ENCODE data around the gene LCMT1.
"Not testable (repeated sequence)": the region's sequence is repeated elsewhere in the genome, so short reads cannot be mapped to it uniquely, and the experiment has no call there.

The LCMT1 gene

DNA sequence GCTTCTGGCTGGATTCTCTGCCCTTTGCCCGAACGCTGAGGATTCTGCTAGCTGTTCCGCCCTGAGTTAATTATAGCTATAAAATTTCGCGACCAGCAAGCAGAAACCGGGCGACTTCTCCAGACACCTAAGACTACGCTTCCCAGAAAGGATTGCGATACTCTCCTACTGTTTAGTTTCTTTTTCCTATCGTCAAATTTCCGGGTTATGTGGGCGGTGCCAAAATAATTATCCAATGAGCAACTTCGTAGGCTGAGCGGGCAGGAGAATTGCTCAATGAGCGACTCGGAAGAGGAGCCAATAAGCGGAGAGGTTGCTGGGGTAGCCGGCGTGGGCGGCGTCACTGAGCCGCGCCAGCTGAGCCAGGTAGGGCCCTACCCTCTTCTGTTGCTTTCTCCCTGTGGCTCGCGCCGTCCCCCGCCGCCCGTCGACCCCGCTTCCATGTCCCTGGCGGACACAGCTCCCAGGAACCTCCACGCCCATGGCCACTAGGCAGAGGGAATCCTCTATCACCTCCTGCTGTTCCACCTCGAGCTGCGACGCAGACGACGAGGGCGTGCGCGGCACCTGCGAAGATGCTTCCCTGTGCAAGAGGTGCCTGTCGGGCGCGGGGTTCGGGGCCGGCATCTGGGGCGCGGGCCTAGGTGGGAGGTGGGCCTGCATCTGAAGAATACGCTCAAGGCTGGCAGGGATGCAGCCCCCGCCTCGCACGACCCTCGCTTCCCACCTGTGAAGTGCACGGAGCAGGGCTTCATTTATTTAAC lies at the start of gene LCMT1:
Gene LCMT1 (plus strand): TSS at position 340 of the 764 bp plus-strand sequence. CDS start 142 bp downstream, at position 482.
- peak; percentile 97 for FAIRE-seq

GRCh38 chr16:25063102-25063501 lies 48.4 kb upstream of the LCMT1 start:
- no peak for FAIRE-seq

- no peak for FAIRE-seq
Observed at GRCh38 chr16:25063865-25064264, 47.7 kb upstream of the LCMT1 start.

DNA sequence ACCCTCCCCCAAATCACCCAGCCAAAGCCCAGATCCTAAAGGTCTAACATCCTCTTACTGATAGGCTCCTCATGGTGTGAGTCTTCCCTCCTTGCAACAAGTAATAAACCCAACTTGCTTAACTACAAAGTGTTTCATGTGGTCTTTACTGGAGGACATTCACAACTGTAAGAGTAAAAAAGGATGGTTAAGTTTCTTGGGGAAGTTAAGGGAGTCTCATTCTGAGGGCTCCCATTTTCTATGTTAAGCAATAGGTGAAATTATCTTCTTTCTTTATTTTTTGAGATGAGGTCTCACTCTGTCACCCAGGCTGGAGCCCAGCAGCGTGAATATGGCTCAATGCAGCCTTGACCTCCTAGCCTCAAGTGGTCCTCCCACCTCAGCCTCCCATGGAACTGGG lies 47.3 kb upstream of the LCMT1 start:
- FAIRE-seq: not testable (repeated sequence)

DNA sequence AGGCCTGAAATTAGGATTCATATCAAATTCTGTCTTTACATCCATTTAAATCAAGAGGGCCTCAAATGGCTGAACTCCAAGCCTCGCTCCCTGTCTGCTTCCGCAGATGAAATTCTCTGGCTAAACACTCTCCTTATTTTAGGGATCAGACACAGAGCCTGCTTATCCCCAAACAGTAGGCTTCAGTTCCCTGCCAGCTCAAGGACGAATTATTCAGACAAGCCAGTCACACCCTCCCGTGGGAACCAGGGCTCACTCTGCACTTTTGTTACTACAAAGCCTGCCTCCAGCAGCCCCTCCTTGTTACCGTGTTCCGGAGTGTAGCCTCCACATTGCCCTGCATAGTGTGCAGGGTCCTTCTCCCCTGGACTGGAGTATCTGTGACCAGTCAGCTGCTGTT lies 46.6 kb upstream of the LCMT1 start:
- no peak for FAIRE-seq

DNA sequence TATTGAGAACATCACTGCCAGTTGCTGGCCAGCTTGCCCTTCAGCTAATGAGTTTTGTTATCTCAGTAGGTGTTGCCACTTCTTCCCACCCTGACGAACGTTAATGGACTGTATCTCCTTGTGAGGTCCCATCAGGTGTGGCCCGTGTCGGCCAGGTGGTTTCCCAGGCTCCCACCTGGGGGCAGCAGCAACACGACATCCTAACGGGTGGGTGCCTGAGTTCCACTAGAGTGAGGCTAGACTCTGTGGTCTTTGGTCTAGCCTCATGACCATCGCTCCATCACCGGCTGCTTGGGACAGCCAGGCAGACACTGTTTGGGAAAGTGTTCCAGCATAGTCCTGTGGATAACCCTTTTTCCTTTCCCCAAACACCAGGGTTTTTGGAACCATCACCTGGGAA lies 45.6 kb upstream of the LCMT1 start:
- FAIRE-seq: no peak

GRCh38 chr16:25066426-25066746 lies 45.2 kb upstream of the LCMT1 start:
- FAIRE-seq: no peak

DNA sequence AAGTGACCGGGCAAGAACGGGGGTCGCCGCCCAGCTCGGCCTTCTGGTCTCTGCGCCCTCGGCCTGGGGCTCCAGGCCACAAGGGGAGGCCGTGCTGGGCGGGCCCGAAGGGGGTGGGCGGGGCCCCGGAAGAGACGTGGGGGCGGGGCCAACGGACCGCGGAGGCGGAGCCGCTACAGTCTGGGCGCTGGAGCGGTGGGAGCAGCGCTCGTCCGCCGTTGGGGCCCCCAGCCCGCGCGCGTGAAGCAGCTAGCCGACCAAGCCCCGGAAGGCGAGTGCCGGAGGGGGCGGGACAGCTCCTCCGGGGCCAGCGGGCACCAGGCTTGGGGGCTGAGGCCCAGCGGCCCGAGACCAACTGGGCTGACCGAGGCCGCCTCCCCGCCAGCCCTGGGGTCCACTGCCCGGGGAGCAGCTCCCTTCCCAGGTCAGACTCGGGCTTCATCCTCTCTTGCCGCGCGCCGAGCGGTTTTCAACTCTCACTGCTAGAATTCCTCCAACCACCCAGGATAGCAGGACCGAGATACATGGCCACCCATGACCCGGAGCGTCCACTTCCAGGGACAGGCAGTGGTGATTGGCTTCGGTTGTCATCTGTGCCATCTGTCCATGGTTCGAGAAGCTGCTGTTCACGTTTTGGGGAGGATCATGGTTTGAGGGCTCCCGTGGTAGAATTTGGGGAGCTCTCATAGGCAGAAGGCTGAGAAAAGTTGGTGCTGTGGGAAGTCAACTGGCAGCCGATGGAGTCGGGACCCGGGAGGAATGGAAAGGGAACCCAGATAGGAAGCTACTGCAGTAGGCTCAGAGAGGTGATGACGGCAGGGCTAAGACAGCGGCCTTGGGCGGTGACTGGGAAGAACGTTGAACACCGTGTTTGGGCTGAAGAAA lies 44.6 kb upstream of the LCMT1 start:
- FAIRE-seq: no peak

GRCh38 chr16:25073854-25074253 lies 37.7 kb upstream of the LCMT1 start:
- no peak for FAIRE-seq

DNA sequence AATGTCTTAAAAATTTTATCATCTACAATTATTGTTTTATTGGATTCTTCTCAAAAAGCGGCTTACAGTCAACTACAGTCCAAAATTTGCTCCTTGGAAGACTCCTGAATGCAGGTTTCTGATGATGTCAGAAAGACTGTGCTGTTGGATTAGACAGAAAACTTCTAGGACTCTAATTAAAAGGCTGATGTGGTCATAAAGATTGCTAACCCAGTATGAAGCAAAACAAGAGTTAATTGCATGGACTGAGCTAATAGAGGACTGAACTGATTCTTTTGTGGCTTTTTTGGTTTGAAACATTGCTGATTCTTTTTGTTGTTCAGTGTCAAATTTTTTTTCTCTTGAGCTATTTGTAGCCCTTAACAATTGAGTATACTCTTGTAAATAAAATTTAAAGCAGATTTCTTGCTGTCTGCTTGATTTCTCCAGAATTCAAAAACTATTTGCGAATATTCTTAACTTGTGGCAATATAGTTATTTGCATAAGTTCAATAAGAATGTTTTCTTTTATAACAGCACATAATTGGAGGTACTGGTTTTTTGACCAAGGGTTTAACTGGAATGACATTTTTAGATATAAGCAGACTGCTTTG lies 33.1 kb upstream of the LCMT1 start:
- FAIRE-seq: no peak

DNA sequence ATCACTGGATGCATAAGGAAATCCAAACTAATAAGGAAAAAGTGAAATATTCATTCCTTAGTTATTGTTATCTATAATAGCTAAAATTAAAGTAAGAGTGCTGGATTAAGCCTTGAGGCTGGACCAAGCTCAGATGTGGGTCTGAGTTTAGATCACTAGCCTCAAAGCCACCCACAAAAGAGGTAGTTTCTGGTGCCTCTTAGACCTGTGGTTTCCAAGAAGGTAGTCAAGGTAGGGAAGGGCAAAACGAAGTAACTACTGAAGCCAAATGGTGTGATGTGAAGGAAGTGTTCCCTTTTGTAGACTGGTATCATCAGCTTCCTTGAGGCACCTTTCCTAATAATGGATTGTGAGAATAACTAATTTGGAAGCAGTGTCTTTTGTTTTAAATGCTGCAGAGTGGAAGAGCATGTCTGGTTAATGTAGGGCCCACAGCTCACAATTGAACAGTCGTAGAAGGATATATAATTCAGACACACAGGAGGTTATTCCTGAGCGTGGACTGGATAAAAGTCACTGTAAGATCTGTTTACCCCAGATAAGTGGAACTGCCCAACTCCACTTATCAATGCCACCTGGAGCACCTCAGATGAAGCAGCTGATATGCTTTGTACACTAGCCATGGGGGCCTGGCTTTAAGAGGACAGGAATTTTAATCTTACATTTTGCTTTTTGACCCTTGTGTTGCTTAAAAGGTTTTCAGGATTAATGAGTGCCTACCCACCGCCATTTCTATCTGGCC lies 31.7 kb upstream of the LCMT1 start:
- no peak for FAIRE-seq

- FAIRE-seq: no peak
Observed at GRCh38 chr16:25080420-25081131, 31.0 kb upstream of the LCMT1 start.

- FAIRE-seq: no peak
Observed at GRCh38 chr16:25081702-25082101, 29.8 kb upstream of the LCMT1 start.

GRCh38 chr16:25083065-25083464 lies 28.5 kb upstream of the LCMT1 start:
- FAIRE-seq: no peak

- FAIRE-seq: no peak
Observed at GRCh38 chr16:25083701-25084100, 27.8 kb upstream of the LCMT1 start.

DNA sequence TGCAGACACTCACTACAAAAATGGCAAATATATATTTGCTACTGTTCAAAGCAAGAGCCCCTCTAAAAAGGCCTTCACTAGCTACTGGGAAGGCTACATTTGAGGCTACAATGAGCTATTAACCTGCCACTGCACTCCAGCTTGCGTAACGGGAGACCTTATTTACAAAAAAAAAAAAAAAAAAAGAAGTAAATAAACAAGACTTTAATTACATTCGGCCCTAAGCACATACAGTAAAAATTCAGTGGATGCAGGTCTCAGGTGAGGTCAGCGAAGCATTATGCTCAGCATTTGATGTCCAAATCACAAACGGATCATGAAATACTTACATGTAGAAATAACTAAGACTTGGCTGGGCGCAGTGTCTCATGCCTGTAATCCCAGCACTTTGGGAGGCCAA lies 26.7 kb upstream of the LCMT1 start:
- no peak for FAIRE-seq

DNA sequence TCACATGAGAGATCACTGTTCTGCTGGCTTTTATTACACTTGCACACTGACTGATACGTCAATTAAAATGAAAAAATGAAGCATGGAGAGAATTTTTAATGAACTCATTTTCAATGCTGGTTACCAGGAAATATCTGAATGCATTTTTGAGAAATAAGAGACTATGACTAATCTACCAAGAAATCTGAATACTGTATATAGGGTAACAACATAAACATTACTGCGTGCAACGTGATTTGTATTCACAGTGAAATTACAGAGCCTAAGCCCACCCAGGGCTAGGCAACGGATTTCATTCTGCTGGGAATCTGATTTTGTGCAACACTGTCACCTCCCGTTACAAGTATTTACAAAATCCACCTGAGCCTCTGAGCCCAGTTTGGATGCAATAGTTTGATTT lies 23.8 kb upstream of the LCMT1 start:
- no peak for FAIRE-seq

DNA sequence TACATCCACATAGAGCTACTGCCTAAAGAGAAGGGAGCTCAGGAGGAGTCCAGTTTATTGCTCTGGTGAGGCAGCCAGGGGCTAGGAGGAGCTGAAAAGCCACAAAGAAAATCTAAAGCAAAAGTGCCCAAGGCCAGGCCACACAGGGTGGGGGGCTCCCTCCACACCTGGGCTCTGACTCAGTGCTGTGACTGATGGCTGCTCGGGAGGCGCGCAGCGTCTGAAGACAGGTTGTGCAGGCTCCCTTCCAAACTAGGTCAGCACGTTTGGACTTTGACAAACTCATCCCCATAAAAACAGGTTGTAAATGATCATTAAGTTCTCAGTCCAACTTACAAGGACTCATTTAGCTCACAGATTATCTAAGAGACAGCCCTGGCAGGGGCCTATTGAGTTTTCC lies 22.2 kb upstream of the LCMT1 start:
- no peak for FAIRE-seq

DNA sequence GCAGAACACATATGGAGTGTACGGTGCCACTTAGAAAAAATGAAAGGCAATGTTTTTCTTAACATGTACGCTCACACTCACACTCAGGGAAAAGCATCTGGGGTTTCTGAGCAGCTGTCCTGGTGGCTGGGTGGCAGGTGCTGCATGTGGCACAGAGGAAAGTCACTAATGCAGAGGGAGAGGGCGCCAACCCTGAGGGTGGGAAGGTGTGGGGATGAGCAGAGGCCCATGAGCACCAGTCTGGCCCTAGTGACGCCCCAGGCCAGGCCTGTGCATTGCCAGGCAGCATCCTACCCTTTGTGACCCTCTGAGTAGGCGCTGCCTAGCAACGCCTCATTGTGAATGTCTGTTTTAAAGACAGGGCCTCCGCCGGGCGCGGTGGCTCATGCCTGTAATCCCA lies 19.1 kb upstream of the LCMT1 start:
- FAIRE-seq: no peak

GRCh38 chr16:25093208-25094061 lies 18.1 kb upstream of the LCMT1 start:
- FAIRE-seq: no peak

- FAIRE-seq: no peak
Observed at GRCh38 chr16:25094596-25094995, 16.9 kb upstream of the LCMT1 start.
